8988T (cell line): ENCODE measurements around the gene CCL1.
"Not testable (repeated sequence)": the region's sequence is repeated elsewhere in the genome, so short reads cannot be mapped to it uniquely, and the experiment has no call there.

ENCODE experiments used
- DNase-seq: peaks from one replicate; pipeline ENCODE4 v3.0.0; 2011

Gene CCL1

DNA sequence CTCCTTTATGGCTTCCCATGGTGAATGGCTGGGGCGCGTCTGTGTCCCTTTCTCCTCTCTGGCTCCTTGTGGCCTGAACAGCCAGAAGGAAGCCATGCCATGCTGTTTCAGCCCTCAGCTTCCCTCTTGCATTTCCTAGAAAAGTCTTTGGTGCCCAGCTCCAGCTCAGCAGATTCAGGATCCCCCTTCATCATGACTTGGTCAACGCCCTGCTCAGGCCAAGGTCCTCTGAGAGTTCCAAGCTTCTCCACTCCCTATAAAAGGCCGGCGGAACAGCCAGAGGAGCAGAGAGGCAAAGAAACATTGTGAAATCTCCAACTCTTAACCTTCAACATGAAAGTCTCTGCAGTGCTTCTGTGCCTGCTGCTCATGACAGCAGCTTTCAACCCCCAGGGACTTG, 6.8 kb downstream of the CCL1 start, which contains the start of gene CCL13:
CCL13 (plus strand) TSS at position 287 of the 400 bp plus-strand sequence; CDS start at position 334, 47 bp downstream.
- DNase-seq = no peak

- no peak for DNase-seq
These were observed 8.4 kb downstream of the CCL1 start for GRCh38 chr17:34354637-34355036.

DNA sequence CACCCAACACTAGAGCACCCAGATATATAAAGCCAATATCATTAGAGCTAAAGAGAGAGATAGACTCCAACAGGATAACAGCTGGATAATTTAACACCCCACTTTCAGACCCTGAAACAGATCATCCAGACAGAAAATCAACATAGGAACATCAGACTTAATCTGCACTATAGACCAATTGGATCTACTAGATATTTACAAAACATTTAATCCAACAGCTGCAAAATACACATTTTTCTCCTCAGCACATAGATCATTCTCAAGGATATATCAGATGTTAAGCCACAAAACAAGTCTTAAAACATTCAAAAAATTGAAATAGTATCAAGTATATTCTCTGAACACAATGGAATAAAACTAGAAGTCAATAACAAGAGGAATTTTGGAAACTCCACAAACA, 10.8 kb downstream of the CCL1 start:
- no peak for DNase-seq

GRCh38 chr17:34351096-34351495, 11.9 kb downstream of the CCL1 start:
- DNase-seq = no peak

GRCh38 chr17:34349751-34350150, 13.3 kb downstream of the CCL1 start:
- no peak for DNase-seq

DNA sequence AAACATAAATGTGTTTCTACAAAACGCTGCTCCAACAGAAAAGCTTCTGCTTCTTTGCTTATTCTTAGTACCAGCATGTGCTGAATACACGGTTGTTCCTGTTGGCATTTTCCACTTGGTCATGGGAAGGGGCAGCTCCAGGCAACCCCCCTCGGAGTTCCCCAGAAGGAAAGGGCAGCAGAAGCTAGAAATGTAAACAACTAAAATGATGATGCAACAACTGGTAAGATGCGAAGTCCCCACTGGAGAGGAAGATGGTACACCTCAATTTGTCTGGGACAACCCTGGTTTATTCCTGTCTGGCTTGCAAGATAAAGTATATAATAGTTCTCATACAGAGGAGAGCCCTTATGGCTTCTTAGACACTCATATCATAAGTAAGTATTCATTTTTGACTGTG, 16.0 kb downstream of the CCL1 start:
- DNase-seq = no peak

DNA sequence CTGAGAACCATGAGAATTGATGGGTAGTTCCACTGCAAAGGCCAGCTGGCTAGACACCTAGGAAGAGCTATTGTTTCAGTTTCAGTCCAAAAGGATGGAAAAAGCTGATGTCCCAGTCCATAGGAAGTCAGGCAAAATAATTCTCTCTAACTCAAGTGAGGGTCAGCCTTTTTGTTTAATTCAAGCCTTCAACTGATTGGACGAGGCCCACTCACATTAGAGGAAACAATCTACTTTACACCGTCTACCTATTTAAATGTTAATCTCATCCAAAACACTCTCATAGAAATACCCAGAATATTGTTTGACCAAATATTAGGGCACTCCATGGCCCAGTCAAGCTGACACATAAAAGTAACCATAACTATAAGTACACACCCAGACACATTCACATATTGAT, 21.1 kb downstream of the CCL1 start:
- no peak for DNase-seq

GRCh38 chr17:34339138-34339770, 23.8 kb downstream of the CCL1 start:
- DNase-seq = no peak

- no peak for DNase-seq
These were observed 25.3 kb downstream of the CCL1 start for GRCh38 chr17:34337701-34338100.

- DNase-seq = not testable (repeated sequence)
These were observed 35.5 kb downstream of the CCL1 start for GRCh38 chr17:34327580-34327979.

DNA sequence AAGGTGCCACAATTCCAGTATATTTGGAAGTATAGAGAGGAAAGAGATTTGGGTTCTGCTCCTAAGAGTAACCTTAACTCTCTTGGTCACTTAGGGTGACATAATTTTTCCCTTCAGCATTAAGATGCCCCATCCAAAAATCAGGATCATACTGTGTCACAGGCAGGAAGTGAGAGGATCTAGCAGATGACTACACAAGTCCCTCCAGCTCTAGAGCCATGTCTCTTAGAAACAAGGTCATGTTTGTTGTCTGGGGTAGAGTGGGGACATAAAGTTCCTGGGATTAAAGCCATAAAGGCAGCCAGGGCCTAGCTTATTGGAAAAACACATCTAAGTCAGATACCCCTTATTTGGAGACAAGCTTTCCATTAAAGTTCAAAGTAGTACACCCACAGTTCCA, 41.1 kb downstream of the CCL1 start:
- no peak for DNase-seq

- DNase-seq = no peak
These were observed 44.0 kb downstream of the CCL1 start, which contains the start of gene CCL8 for GRCh38 chr17:34319039-34319483. TSS of gene CCL8 (plus strand) at chr17:34319435. CDS start at chr17:34319502, 67 bp downstream.

GRCh38 chr17:34318474-34318873, 44.6 kb downstream of the CCL1 start:
- no peak for DNase-seq

DNA sequence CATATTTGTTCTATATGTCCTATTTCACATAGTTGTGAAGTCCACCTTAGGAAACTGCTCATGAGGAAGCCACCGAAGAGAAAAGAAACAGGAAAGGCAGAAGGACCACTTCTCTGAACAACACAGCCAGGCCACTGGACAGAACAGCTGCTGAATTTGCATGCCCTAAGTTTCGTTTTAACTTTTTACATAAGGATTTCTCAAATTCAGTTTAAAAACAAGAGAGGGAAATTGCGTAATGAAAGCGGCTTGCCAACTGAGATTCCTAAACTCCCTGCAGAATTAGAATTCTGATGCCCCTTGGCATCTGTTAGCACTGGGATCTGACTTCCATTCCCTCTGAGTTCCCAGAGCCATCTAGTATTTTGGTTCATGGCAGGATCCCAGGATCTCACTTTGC, 48.8 kb downstream of the CCL1 start:
- DNase-seq = no peak

DNA sequence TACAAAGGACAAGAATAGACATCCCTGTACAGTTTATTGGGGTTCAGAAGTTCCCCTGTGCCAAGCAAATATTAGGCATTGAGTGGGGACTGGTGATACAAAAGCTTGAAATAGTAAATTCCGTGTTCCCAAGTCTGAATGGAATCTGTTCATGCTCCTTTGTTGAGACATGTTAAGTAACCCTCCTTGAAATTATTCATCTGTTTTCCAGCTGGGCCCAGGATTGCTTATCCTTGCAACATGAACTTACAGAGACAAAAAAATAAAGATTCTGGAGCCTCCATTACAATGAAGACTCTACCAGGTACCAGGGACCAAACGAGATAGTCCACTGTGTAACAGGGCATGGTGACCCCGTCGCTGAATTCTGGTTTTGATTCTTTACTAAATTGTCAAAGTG, 49.9 kb downstream of the CCL1 start:
- DNase-seq = no peak

DNA sequence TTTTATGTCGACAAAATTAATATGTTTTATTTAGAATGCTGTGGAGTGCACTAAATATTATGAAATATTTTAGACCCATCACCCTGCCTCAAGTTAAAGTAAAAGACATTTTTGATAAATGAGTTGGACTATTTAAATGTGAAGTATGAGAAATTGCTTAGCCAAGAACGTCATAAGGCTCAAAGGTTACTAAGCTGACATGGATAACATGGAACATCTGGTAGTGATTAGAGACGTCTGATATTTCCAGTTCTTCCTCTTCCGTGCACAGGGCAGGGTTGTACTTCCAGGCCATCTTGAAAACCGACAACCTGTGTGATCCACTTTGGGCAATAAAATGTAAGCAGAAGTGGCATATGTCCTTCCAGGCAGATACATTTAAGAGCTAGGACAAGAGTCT, 51.0 kb downstream of the CCL1 start:
- DNase-seq = no peak

DNA sequence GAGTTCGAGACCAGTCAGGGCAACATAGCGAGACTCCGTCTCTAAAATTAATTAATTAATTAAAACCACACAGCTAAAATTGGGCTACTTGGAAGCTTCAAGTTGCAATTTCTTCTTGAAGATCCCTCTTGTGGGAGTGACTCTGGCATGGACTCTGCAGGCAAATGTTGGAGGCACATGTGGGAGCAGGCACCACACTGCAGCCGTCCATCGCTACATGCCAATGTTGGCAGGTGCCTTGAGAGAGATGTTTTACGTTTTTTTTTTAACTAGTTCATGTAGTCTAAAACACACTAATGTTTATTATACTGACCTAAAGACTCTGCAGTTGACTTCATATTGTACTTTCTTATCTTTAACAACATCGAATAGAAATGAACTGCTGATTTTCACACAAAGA, 51.7 kb downstream of the CCL1 start:
- DNase-seq = no peak
